H1 (cell line): ENCODE measurements around the gene CD28. TPM values are rescaled to one million over a fixed set of nuclear protein-coding genes. Genes with fewer than 3 reads are reported as not detected.

ENCODE experiments used
- CTCF ChIA-PET: fragments of 300-600 bp; sonication (Branson Sonifier 250); formaldehyde crosslinking; loops from one replicate; lab custom pipeline; 2021; ENCODE audit not compliant: partially characterized antibody; lab: Charles Lee
- POLR2A ChIA-PET: fragments of 300-600 bp; sonication (Branson Sonifier 250); formaldehyde crosslinking; loops from one replicate; lab custom pipeline; 2021; ENCODE audit warnings: inconsistent platforms; ENCODE audit not compliant: partially characterized antibody; lab: Charles Lee
- DNase-seq, 2 experiments: peaks; one replicate each; pipeline versions ENCODE4 v3.0.0 to v3.0.0-alpha.2; 2010 to 2022; ENCODE audit warnings: low spot score in 2 of 2, low read depth in 1 of 2, mixed read lengths in 1 of 2
- FAIRE-seq: peaks from 2 replicates; lab custom pipeline; 2011; peaks lifted over from hg19 to GRCh38; lab: Jason Lieb, UNC
- H2AFZ ChIP-seq: 2 replicates; pipeline ENCODE4 v1.8.1; 2012; ENCODE audit warnings: low read length, inconsistent platforms
- H2AK5ac ChIP-seq: 2 replicates; pipeline ENCODE4 v1.6.1; 2013; ENCODE audit warnings: low read depth, low read length
- H2BK120ac ChIP-seq: replicated peaks from 2 replicates; pipeline ENCODE3; 2013; ENCODE audit warnings: low read depth, low read length, inconsistent platforms
- H2BK12ac ChIP-seq: 2 replicates; pipeline ENCODE4 v1.6.1; 2013; ENCODE audit warnings: low read depth, low read length
- H2BK15ac ChIP-seq: 2 replicates; pipeline ENCODE4 v1.6.1; 2013; ENCODE audit warnings: low read length
- H2BK20ac ChIP-seq: 2 replicates; pipeline ENCODE4 v1.6.1; 2013; ENCODE audit warnings: low read length
- H2BK5ac ChIP-seq: 2 replicates; pipeline ENCODE4 v1.6.1; 2013; ENCODE audit warnings: low read depth, low read length
- H3K14ac ChIP-seq: 2 replicates; pipeline ENCODE4 v1.6.1; 2013; ENCODE audit warnings: inconsistent platforms; ENCODE audit not compliant: insufficient read length
- H3K18ac ChIP-seq: 2 replicates; pipeline ENCODE4 v1.6.1; 2013; ENCODE audit warnings: low read length; ENCODE audit errors: extremely low read depth
- H3K23ac ChIP-seq: 2 replicates; pipeline ENCODE4 v1.6.1; 2013; ENCODE audit warnings: inconsistent platforms; ENCODE audit not compliant: insufficient read length
- H3K23me2 ChIP-seq: 2 replicates; pipeline ENCODE4 v1.6.1; 2013; ENCODE audit warnings: low read depth, low read length
- H3K27ac ChIP-seq: 2 replicates; pipeline ENCODE4 v1.6.1; 2011; ENCODE audit warnings: low read depth, low read length, inconsistent platforms
- H3K27me3 ChIP-seq, 4 experiments: replicated peaks in 1 of 4; 1 replicate in 1 of 4; 2 replicates in 3 of 4; pipeline versions ENCODE4 v1.6.1 to v1.8.1; 2011 to 2013; ENCODE audit warnings: low read length in 3 of 4, mild to moderate bottlenecking in 3 of 4, inconsistent platforms in 2 of 4, mixed read lengths in 2 of 4, moderate library complexity in 1 of 4; ENCODE audit not compliant: control insufficient read depth in 3 of 4, insufficient read depth in 3 of 4; ENCODE audit errors: extremely low read depth in 1 of 4
- H3K36me3 ChIP-seq, 4 experiments: 2 replicates each; pipeline versions ENCODE4 v1.6.1 to v1.8.1; 2011 to 2013; ENCODE audit warnings: mild to moderate bottlenecking in 4 of 4, low read length in 3 of 4, moderate library complexity in 2 of 4, control low read depth in 1 of 4, inconsistent platforms in 1 of 4; ENCODE audit not compliant: insufficient read depth in 4 of 4, control insufficient read depth in 2 of 4
- H3K4ac ChIP-seq: replicated peaks from 2 replicates; pipeline ENCODE3; 2013; ENCODE audit warnings: low read length, low read depth, mixed read lengths, inconsistent platforms; ENCODE audit not compliant: insufficient read length
- H3K4me1 ChIP-seq, 4 experiments: replicated peaks in 1 of 4; 1 replicate in 1 of 4; 2 replicates in 3 of 4; pipeline versions ENCODE4 v1.6.1 to v1.8.1; 2011 to 2013; ENCODE audit warnings: low read length in 3 of 4, inconsistent platforms in 2 of 4, mixed read lengths in 1 of 4; ENCODE audit not compliant: insufficient read depth in 4 of 4, control insufficient read depth in 3 of 4
- H3K4me2 ChIP-seq, 2 experiments: 2 replicates each; pipeline versions ENCODE4 v1.6.1 to v1.8.1; 2011 to 2013; ENCODE audit warnings: low read depth in 2 of 2, low read length in 2 of 2, control low read depth in 1 of 2, inconsistent platforms in 1 of 2, mild to moderate bottlenecking in 1 of 2; ENCODE audit not compliant: insufficient read depth in 1 of 2
- H3K4me3 ChIP-seq, 4 experiments: fragments of 200-600, 300-600 bp in 1 of 4; sonication (generic), shearing (Covaris generic), sonication (Bioruptor Twin) in 1 of 4; 2 replicates each; pipeline versions ENCODE4 v1.5.1 to v1.8.1; 2011 to 2016; ENCODE audit warnings: low read length in 4 of 4, low read depth in 3 of 4, control low read depth in 2 of 4, inconsistent platforms in 2 of 4, mild to moderate bottlenecking in 2 of 4, mixed read lengths in 1 of 4, moderate library complexity in 1 of 4; ENCODE audit not compliant: insufficient read depth in 2 of 4; ENCODE audit errors: extremely low read depth in 1 of 4
- H3K56ac ChIP-seq: replicated peaks from 2 replicates; pipeline ENCODE3; 2013; ENCODE audit warnings: low read depth, mild to moderate bottlenecking, mixed read lengths, low read length, inconsistent platforms; ENCODE audit not compliant: insufficient read length
- H3K79me1 ChIP-seq: 2 replicates; pipeline ENCODE4 v1.6.1; 2013; ENCODE audit warnings: low read depth, low read length, control low read depth
- H3K79me2 ChIP-seq, 2 experiments: 2 replicates each; pipeline versions ENCODE4 v1.6.1 to v1.8.1; 2012 to 2013; ENCODE audit warnings: low read length in 2 of 2, mild to moderate bottlenecking in 2 of 2, inconsistent platforms in 1 of 2; ENCODE audit not compliant: insufficient read depth in 2 of 2, control insufficient read depth in 1 of 2
- H3K9ac ChIP-seq, 4 experiments: replicated peaks in 1 of 4; 1 replicate in 1 of 4; 2 replicates in 3 of 4; pipeline versions ENCODE4 v1.6.1 to v1.8.1; 2011 to 2013; ENCODE audit warnings: low read depth in 3 of 4, low read length in 3 of 4, control low read depth in 2 of 4, mild to moderate bottlenecking in 2 of 4, moderate library complexity in 2 of 4, inconsistent platforms in 1 of 4; ENCODE audit errors: extremely low read depth in 1 of 4
- H3K9me3 ChIP-seq, 2 experiments: 2 replicates each; pipeline versions ENCODE4 v1.6.1 to v1.8.1; 2012 to 2013; ENCODE audit warnings: mild to moderate bottlenecking in 2 of 2, moderate library complexity in 2 of 2, control low read depth in 1 of 2, inconsistent platforms in 1 of 2, low read depth in 1 of 2, low read length in 1 of 2, mixed read lengths in 1 of 2; ENCODE audit not compliant: insufficient read depth in 2 of 2
- H4K20me1 ChIP-seq, 2 experiments: replicated peaks in 1 of 2; 2 replicates each; pipeline versions ENCODE3 to v1.8.1; 2011 to 2013; ENCODE audit warnings: inconsistent platforms in 2 of 2, low read length in 2 of 2, mild to moderate bottlenecking in 1 of 2; ENCODE audit not compliant: insufficient read depth in 2 of 2, control insufficient read depth in 1 of 2
- H4K5ac ChIP-seq: 2 replicates; pipeline ENCODE4 v1.6.1; 2013; ENCODE audit warnings: low read length, low read depth, mixed read lengths, inconsistent platforms; ENCODE audit not compliant: insufficient read length
- H4K8ac ChIP-seq: 2 replicates; pipeline ENCODE4 v1.8.0; 2013; ENCODE audit warnings: mild to moderate bottlenecking, moderate library complexity, low read length, inconsistent platforms; ENCODE audit not compliant: insufficient read depth; ENCODE audit errors: extremely low read depth
- H4K91ac ChIP-seq: replicated peaks from 2 replicates; pipeline ENCODE3; 2013; ENCODE audit warnings: low read length, mixed read lengths, inconsistent platforms; ENCODE audit not compliant: insufficient read length
- BACH1 ChIP-seq: IDR thresholded peaks from 2 replicates; pipeline ENCODE4 v1.6.1; 2012; ENCODE audit warnings: low read length, improper control_type of control experiment
- BRCA1 ChIP-seq: IDR thresholded peaks from 2 replicates; pipeline ENCODE4 v1.6.1; 2012; ENCODE audit warnings: low read depth, low read length, improper control_type of control experiment
- EGR1 ChIP-seq: IDR thresholded peaks from 2 replicates; pipeline ENCODE4 v1.6.1; 2011; ENCODE audit warnings: low read depth, low read length, borderline replicate concordance
- GABPA ChIP-seq: IDR thresholded peaks from 2 replicates; pipeline ENCODE4 v1.6.1; 2011; ENCODE audit warnings: mild to moderate bottlenecking, low read length, moderate library complexity, borderline replicate concordance; ENCODE audit not compliant: insufficient read depth
- NANOG ChIP-seq: IDR thresholded peaks from 2 replicates; pipeline ENCODE4 v1.6.1; 2011; ENCODE audit warnings: low read length, low read depth, mild to moderate bottlenecking, inconsistent platforms; ENCODE audit not compliant: insufficient read depth, poor library complexity, severe bottlenecking
- POU5F1 ChIP-seq: IDR thresholded peaks from 2 replicates; pipeline ENCODE4 v1.6.1; 2011; ENCODE audit warnings: low read depth, mild to moderate bottlenecking, low read length, moderate library complexity
- RFX5 ChIP-seq: IDR thresholded peaks from 2 replicates; pipeline ENCODE4 v1.6.1; 2011; ENCODE audit warnings: low read depth, low read length, improper control_type of control experiment, borderline replicate concordance
- WGBS, 2 experiments: shearing (Covaris generic) in 1 of 2; methylation state at CpG; one replicate each; pipeline versions ENCODE4 v1.1.6 to v1.1.7; 2013 to 2015; ENCODE audit warnings: low lambda C conversion rate in 2 of 2, mixed read lengths in 2 of 2, inconsistent platforms in 1 of 2, low coverage in 1 of 2, missing lambda C conversion rate in 1 of 2; ENCODE audit not compliant: insufficient replicate concordance in 2 of 2, insufficient coverage in 1 of 2, insufficient read length in 1 of 2; ENCODE audit errors: extremely low coverage in 1 of 2, missing lambda C conversion rate in 1 of 2; 5-methylcytosine and 5-hydroxymethylcytosine counted together
- polyA plus RNA-seq, 7 experiments: library from polyadenylated mRNA; depleted of rRNA in 3 of 7; stranded (reverse) in 5 of 7; unstranded in 2 of 7; fragments of >200 nt in 5 of 7; fragments of 200-250 nt in 2 of 7; gene quantifications; 1 replicate in 5 of 7; 2 replicates in 1 of 7; 4 replicates in 1 of 7; pipeline versions ENCODE4 v1.2.1 to v1.2.3, GENCODE V29; 2011 to 2013; ENCODE audit warnings: missing spikeins in 2 of 7, mixed read lengths in 2 of 7
- total RNA-seq: library from RNA; stranded (reverse); fragmentation: NEBNext Ultra II Directional; extraction: Animal tissue kit (Norgen Biotek cat#: 25700); gene quantifications from 2 replicates; pipeline ENCODE4 v1.2.1, GENCODE V29; 2021
- TF ChIP-seq, protein P1 (sequence below): IDR thresholded peaks from 2 replicates; pipeline ENCODE4 v1.6.1; 2012; ENCODE audit warnings: inconsistent platforms

The CD28 gene
- total and polyA plus RNA-seq, 2 of the 8 experiments (the other 6 are each of a cell fraction or from before 2014, with no cell fraction given): not detected

DNA sequence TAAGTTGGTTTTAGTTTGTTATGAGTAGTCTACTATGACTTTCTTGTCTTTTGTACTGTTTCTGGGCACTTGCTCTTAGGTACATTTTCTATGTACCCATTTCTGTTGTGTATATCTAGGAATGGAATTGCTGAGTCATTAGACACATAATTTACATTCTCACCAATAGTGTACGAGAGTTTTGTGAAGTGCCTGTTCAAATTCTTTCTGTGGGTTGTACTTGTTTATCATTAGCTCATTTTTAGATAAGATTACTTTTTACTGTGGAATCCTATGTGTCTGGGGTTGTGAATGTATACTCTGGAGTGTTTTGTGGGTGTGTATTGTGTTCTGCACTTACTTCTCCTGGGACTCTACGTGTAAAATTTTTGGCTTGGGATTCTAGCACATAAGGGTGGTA lies 36.6 kb upstream of the CD28 start:
- H2BK20ac ChIP-seq: no peak overlapping the region
- no peak overlapping the region for H2BK5ac ChIP-seq
- no peaks in the 10 kb centered on the region for H3K23me2 ChIP-seq
- no peak overlapping the region for H3K23ac ChIP-seq
- H3K14ac ChIP-seq: no peak overlapping the region
- H2BK120ac ChIP-seq: no peak overlapping the region
- no peaks in the 10 kb centered on the region for H3K4me1 ChIP-seq
- no peak for FAIRE-seq
- no peak overlapping the region for H2AK5ac ChIP-seq
- no peak overlapping the region for H3K4ac ChIP-seq
- DNase-seq: no peak
- no peak overlapping the region for H4K5ac ChIP-seq
- POLR2A ChIA-PET: interaction anchor here (0.6 kb wide), 1 partner anchor 127 kb away, joined by 3 read pairs; no protein-coding TSS in a partner anchor
- no peak overlapping the region for H3K18ac ChIP-seq
- no peaks in the 10 kb centered on the region for H3K27me3 ChIP-seq
- H3K9ac ChIP-seq: no peak overlapping the region
- 88% methylated on average over 2 of the region's 2 CpGs; no CpG with 5 or more reads in 1 of the 2 experiments for WGBS, 2 experiments
- no peak overlapping the region for H2BK15ac ChIP-seq
- H3K79me1 ChIP-seq: no peaks in the 10 kb centered on the region
- H3K56ac ChIP-seq: no peak overlapping the region
- H2AFZ ChIP-seq: no peak overlapping the region
- TF ChIP-seq, protein P1, sequence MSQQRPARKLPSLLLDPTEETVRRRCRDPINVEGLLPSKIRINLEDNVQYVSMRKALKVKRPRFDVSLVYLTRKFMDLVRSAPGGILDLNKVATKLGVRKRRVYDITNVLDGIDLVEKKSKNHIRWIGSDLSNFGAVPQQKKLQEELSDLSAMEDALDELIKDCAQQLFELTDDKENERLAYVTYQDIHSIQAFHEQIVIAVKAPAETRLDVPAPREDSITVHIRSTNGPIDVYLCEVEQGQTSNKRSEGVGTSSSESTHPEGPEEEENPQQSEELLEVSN: no peak
- TF ChIP-seq RFX5 (no peak), GABPA (no peak), BRCA1 (no peak), BACH1 (no peak), NANOG (no peak), EGR1 (no peak), POU5F1 (no peak)
- TF ChIP-seq, all 59 proteins: peak for 0
- Histone ChIP-seq H3K4me3 (no peak overlapping the region), H2BK12ac (no peak overlapping the region), H3K36me3 (no peaks in the 10 kb centered on the region), H3K9me3 (no peaks in the 10 kb centered on the region), H3K4me2 (no peak overlapping the region), H4K20me1 (no peaks in the 10 kb centered on the region), H4K91ac (no peak overlapping the region), H3K79me2 (no peaks in the 10 kb centered on the region), H4K8ac (no peak overlapping the region), H3K27ac (no peak overlapping the region)
- CTCF ChIA-PET: no interaction called here
